LNCaP clone FGC (cell line): ENCODE results near the gene VMP1.
"Not testable (repeated sequence)": the region's sequence is repeated elsewhere in the genome, so short reads cannot be mapped to it uniquely, and the experiment has no call there.

Experiments used
- DNase-seq: peaks from one replicate; pipeline ENCODE4 v3.0.0-alpha.2; 2011; ENCODE audit warnings: low read depth
- H3K4me3 ChIP-seq: 2 replicates; pipeline ENCODE4 v1.5.1; 2011; ENCODE audit warnings: mild to moderate bottlenecking, low read depth, low read length, control low read depth
- CTCF ChIP-seq: IDR thresholded peaks from 2 replicates; pipeline ENCODE4 v1.5.1; 2012; ENCODE audit warnings: mild to moderate bottlenecking; ENCODE audit not compliant: control insufficient read depth, insufficient read depth; ENCODE audit errors: extremely low read depth

The VMP1 gene

DNA sequence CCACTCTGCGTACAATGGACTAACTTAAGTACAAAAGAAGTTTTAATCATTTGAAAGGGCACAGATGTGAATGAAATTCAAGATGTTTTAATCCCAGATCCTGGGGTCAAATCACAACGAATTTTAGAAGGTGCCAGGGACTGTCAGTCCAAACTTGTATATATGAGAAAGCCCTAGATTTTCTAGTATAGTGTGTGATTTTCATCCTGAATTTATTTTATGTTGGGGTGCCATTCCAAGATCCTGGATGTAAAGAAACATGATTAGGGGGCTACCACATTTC, 121.0 kb downstream of the VMP1 start:
- no peak overlapping the region for H3K4me3 ChIP-seq
- no peak for DNase-seq
- no peak for TF ChIP-seq CTCF

GRCh38 chr17:59828819-59829216, 121.4 kb downstream of the VMP1 start:
- not testable (repeated sequence) for DNase-seq, H3K4me3 ChIP-seq

DNA sequence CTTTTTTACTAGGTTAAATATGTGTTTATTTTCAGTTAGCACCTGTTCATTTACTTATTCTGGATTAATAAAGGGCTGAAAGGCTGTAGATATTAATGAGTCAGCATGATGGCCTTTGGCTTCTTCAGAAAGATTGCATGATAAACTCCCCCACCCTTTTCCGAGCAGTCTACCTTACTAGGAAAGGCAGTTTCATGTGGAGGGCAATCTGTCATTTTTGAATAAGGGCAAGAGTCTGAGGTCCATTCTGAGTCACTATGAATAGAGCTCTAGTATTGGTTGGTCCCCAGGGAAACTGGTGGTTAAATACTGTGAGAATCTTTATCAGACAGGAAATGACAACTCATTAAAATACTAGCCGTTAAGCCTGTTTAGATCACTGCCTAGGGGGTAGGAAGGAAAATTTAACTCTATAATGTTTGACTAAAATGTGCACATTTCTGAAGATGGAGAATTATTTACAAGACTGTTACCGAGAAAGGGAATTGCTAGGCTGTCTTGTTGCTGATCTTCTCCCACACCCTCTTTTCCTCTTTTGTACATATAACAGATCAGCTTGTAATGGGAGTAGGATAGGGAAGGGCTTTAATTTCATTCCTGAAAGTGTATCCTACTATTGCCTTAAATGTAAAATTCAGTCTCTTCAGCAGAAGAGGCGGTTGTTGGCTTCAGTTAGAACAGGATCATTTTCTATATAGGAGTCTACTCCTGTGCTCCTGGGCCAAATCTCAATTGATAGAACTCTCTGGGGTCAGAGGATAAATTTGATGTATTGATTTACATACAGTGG, 122.0 kb downstream of the VMP1 start:
- H3K4me3 ChIP-seq: no peak overlapping the region
- no peak for DNase-seq
- TF ChIP-seq CTCF: no peak

DNA sequence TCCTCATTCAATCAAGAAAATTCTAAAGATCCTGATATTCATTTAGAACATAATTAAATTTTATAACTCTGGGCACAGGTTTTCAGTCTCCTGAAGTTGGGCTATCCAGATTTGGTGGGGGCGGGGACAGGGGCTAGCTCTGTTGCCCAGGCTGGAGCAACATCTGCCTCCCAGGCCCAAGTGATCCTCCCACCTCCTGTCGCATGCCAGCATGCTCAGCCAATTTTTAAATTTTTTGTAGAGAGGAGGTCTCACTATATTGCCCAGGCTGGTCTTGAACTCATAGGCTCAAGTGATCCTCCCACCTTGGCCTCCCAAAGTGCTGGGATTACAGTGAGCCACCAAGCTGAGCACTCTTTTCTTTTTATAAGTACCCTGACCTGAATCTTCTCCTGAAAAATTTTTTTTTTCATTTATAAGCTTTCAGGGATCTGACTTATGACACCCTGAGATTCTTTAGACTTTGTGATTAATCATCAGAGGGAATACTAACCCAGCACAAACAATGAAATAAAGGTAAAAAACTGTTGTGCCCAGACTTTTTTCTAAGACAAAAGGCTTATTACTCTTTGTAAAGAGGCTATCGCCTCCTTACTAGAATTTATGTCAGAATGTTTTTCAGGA, 122.7 kb downstream of the VMP1 start:
- no peak for TF ChIP-seq CTCF
- no peak for DNase-seq
- H3K4me3 ChIP-seq: no peak overlapping the region

GRCh38 chr17:59830846-59831486, 123.5 kb downstream of the VMP1 start:
- no peak for TF ChIP-seq CTCF
- DNase-seq: no peak
- H3K4me3 ChIP-seq: no peak overlapping the region

DNA sequence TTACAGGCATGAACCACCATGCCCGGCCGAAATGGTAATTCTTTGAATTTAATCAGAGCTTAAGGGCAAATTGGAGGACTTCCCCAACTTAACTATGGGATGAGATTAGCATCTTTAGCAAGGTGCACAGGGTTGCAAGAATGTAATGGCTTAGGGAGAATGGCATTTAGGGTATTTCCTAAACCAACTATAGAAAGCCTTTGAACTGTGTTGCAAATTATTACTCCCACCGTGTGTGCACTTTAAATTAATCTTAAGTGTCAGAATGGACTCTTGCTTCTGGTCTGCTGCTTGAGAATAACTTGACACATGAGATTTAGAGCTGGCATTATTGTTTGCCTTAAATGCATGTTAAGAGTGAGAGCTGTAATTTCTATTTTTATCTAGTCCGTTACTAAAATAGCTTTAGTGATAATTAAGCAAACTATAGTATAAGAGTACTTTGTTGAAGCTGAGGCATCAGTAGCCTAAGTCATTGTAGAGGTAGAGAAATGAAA, 125.5 kb downstream of the VMP1 start:
- DNase-seq: no peak
- no peak for TF ChIP-seq CTCF
- no peak overlapping the region for H3K4me3 ChIP-seq

DNA sequence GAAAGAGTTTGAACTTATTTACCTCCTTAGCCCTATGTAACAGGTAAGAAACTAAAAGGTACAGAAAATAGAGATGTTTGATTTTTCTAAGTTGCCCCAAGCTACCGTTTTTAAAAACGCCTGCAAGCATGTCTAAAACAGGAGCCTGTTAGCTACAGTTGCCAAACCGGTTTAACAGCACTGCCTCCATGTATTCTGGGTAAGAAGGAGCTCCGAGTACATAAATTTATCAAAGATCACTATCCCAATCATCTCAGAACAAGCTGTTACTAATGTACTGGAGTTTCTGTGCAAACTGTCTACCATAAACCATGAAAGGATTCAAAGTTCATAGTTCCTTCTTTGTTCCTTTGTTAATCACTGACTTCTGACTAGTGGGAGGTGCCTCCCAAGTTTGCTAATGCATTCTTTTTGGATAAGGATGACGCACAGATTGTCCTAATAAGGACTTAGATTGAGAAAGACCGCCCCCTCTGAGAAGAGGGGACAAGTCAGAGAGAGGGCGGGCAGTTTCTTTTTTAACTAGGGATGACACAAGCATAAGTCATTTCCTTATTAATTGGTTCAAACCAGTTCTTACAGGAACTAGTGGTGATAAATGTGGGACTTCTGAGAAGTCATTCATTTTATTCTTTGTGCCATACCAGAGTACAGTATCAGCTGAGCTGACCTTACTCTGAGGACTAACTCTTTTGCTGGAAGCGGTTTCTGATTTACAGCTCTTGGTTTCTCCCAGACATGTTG, 130.0 kb downstream of the VMP1 start:
- H3K4me3 ChIP-seq: peak overlapping the region; percentile 75
- peak; percentile 99 for DNase-seq
- no peak for TF ChIP-seq CTCF
